K562 (cell line): ENCODE data around the gene HS3ST2. TPM values are rescaled to one million over a fixed set of nuclear protein-coding genes. Genes with fewer than 3 reads are reported as not detected.

Experiments
- ATAC-seq: fragments of 200-7000 bp; cut with Tn5 transposase; 3 replicates; pipeline ENCODE4 v1.9.1; 2020; ENCODE audit warnings: moderate library complexity
- BruUV-seq: library from RNA; stranded (reverse); fragments of 400-500 nt; replicated peaks from 2 replicates; lab custom pipeline; 2021; lab: Mats Ljungman, UMichigan
- CTCF ChIA-PET: fragments of 300-600 bp; formaldehyde crosslinking; extraction: SDS; loops from one replicate; lab custom pipeline; 2021; ENCODE audit warnings: low intra/inter-chr PET ratio; lab: Yijun Ruan, JAX
- POLR2A ChIA-PET: fragments of 300-600, 350-650 bp; sonication (Branson Sonifier 250); formaldehyde crosslinking; extraction: SDS; loops from one replicate; lab custom pipeline; 2021; ENCODE audit warnings: antibody characterized with exemption, inconsistent platforms; lab: Yijun Ruan, JAX
- DNase-seq, 4 experiments: peaks; one replicate each; pipeline versions ENCODE4 v3.0.0 to v3.0.0-alpha.2; 2011 to 2018; ENCODE audit warnings: low spot score in 3 of 4, mixed read lengths in 3 of 4; ENCODE audit errors: extremely low read depth in 1 of 4
- FAIRE-seq: peaks from 2 replicates; lab custom pipeline; 2011; peaks lifted over from hg19 to GRCh38; lab: Jason Lieb, UNC
- H2AFZ ChIP-seq: 2 replicates; pipeline ENCODE4 v1.6.0; 2011; ENCODE audit warnings: low read depth, low read length, control low read depth, inconsistent platforms
- H3K27ac ChIP-seq: fragments of 200-600 bp; 3 replicates; pipeline ENCODE4 v1.8.0; 2011; ENCODE audit warnings: low read depth, mild to moderate bottlenecking, control low read depth, inconsistent platforms, low read length, moderate library complexity, mixed read lengths; ENCODE audit errors: extremely low read depth
- H3K27me3 ChIP-seq, 2 experiments: fragments of 300-600 bp in 1 of 2; 2 replicates in 1 of 2; 3 replicates in 1 of 2; pipeline versions ENCODE4 v1.6.0 to v1.8.0; 2011; ENCODE audit warnings: inconsistent platforms in 2 of 2, low read length in 2 of 2, mild to moderate bottlenecking in 1 of 2, mixed read lengths in 1 of 2, moderate library complexity in 1 of 2; ENCODE audit not compliant: control insufficient read depth in 2 of 2, insufficient read depth in 2 of 2
- H3K36me3 ChIP-seq: fragments of 300-600 bp; 3 replicates; pipeline ENCODE4 v1.8.0; 2011; ENCODE audit warnings: mild to moderate bottlenecking, low read length, inconsistent platforms; ENCODE audit not compliant: control insufficient read depth, insufficient read depth
- H3K4me1 ChIP-seq, 2 experiments: fragments of 200-600 bp in 1 of 2; replicated peaks in 1 of 2; 2 replicates in 1 of 2; 3 replicates in 1 of 2; pipeline versions ENCODE4 v1.5.1 to v1.8.0; 2011; ENCODE audit warnings: inconsistent platforms in 2 of 2, low read length in 2 of 2, mild to moderate bottlenecking in 1 of 2, mixed read lengths in 1 of 2, moderate library complexity in 1 of 2; ENCODE audit not compliant: control insufficient read depth in 2 of 2, insufficient read depth in 2 of 2
- H3K4me2 ChIP-seq: 2 replicates; pipeline ENCODE4 v1.6.1; 2011; ENCODE audit warnings: low read length, control low read depth, inconsistent platforms, mixed read lengths; ENCODE audit not compliant: insufficient read depth
- H3K4me3 ChIP-seq: fragments of 200-600 bp; sonication (generic), shearing (Covaris generic); 2 replicates; pipeline ENCODE4 v1.5.1; 2016; ENCODE audit warnings: control low read depth, inconsistent platforms
- H3K79me2 ChIP-seq: fragments of 200-600 bp; 3 replicates; pipeline ENCODE4 v1.8.0; 2011; ENCODE audit warnings: low read length, inconsistent platforms; ENCODE audit not compliant: control insufficient read depth, insufficient read depth
- H3K9ac ChIP-seq, 2 experiments: 2 replicates each; pipeline versions ENCODE4 v1.6.0 to v1.6.1; 2011; ENCODE audit warnings: low read depth in 2 of 2, low read length in 2 of 2, control low read depth in 1 of 2, inconsistent platforms in 1 of 2, mild to moderate bottlenecking in 1 of 2, mixed read lengths in 1 of 2; ENCODE audit not compliant: insufficient read depth in 1 of 2
- H3K9me1 ChIP-seq: one replicate; pipeline ENCODE4 v1.6.0; 2011; ENCODE audit warnings: inconsistent platforms, mild to moderate bottlenecking, low read length, moderate library complexity; ENCODE audit not compliant: control insufficient read depth, insufficient read depth
- H3K9me3 ChIP-seq: replicated peaks from 2 replicates; pipeline ENCODE4 v1.5.1; 2011; ENCODE audit warnings: low read depth, low read length, inconsistent platforms; ENCODE audit not compliant: control insufficient read depth, insufficient read depth
- H4K20me1 ChIP-seq: replicated peaks from 2 replicates; pipeline ENCODE4 v1.6.1; 2011; ENCODE audit warnings: low read length, inconsistent platforms, mixed read lengths; ENCODE audit not compliant: control insufficient read depth, insufficient read depth
- GABPA ChIP-seq: fragments of 200-800 bp; sonication (Bioruptor generic); conservative IDR thresholded peaks from 2 replicates; pipeline ENCODE4 v1.6.1; 2016; ENCODE audit warnings: low read depth, missing genetic modification characterization, missing compliant biosample characterization
- JUN ChIP-seq, 2 experiments: sonication (generic) in 1 of 2; formaldehyde crosslinking in 1 of 2; IDR thresholded peaks; 2 replicates each; pipeline versions ENCODE4 v1.6.1 to v1.8.0; 2012 to 2022; ENCODE audit warnings: borderline replicate concordance in 2 of 2, mild to moderate bottlenecking in 2 of 2, improper control_type of control experiment in 1 of 2, low read depth in 1 of 2, low read length in 1 of 2, missing genetic modification reagents in 1 of 2
- TFAP4 ChIP-seq: sonication (generic); formaldehyde crosslinking; IDR thresholded peaks from 2 replicates; pipeline ENCODE4 v1.8.0; 2022; ENCODE audit warnings: missing genetic modification reagents, mild to moderate bottlenecking, moderate library complexity, borderline replicate concordance
- ZNF766 ChIP-seq: fragments of 200-800 bp; sonication (Bioruptor generic); conservative IDR thresholded peaks from 2 replicates; pipeline ENCODE4 v1.6.1; 2016; ENCODE audit warnings: missing genetic modification characterization, missing compliant biosample characterization
- WGBS: fragments of 100-300 bp; shearing (Covaris generic); methylation state at CpG from one replicate; pipeline ENCODE4 v1.1.6; 2016; ENCODE audit warnings: low coverage, mixed read lengths; ENCODE audit not compliant: insufficient coverage; ENCODE audit errors: missing lambda C conversion rate; 5-methylcytosine and 5-hydroxymethylcytosine counted together
- in situ Hi-C: fragments of 300-500 bp; cut with MboI; formaldehyde crosslinking; loops from 4 replicates; pipeline ENCODE4 v1.15.0; 2018; ENCODE audit warnings: inconsistent platforms, mixed read lengths
- intact Hi-C: fragments of 100-400 bp; cut with micrococcal nuclease; formaldehyde crosslinking; loops from 2 replicates; pipeline ENCODE4 v1.14.2; 2022
- polyA plus RNA-seq, 8 experiments: library from polyadenylated mRNA; depleted of rRNA in 4 of 8; stranded (reverse) in 5 of 8; unstranded in 3 of 8; fragments of >200 nt; fragmentation: Nextera tagmentation in 2 of 8; fragmentation: Illumina TruSeq in 1 of 8; extraction: Ambion mirVana in 2 of 8; extraction: Trizol in 1 of 8; gene quantifications; 2 replicates each; pipeline versions ENCODE4 v1.2.1 to v1.2.3, GENCODE V29; 2011 to 2014; ENCODE audit warnings: inconsistent platforms in 1 of 8, missing spikeins in 1 of 8
- total RNA-seq, 7 experiments: library from RNA; depleted of rRNA in 6 of 7; stranded (reverse); fragments of >200 nt in 6 of 7; fragmentation: Illumina TruSeq in 2 of 7; extraction: Trizol in 2 of 7; gene quantifications; 2 replicates each; pipeline versions ENCODE4 v1.2.1 to v1.2.3, GENCODE V29; 2011 to 2021; ENCODE audit warnings: low replicate concordance in 1 of 7

HS3ST2 gene
- total and polyA plus RNA-seq, 9 of the 15 experiments (the other 6 are each of a cell fraction or from before 2014, with no cell fraction given): not detected

GRCh38 chr16:22784690-22785214, 29.2 kb upstream of the HS3ST2 start:
- no peak for FAIRE-seq
- H3K4me1 ChIP-seq: peaks cover 0 to 5% of the 10 kb centered on the region in 2 experiments; a peak in 2 of 5 replicates
- BruUV-seq: no TSS peak
- ChIA-PET POLR2A (no interaction called here), CTCF (no interaction called here)
- DNase-seq: no peak
- no peak overlapping the region for H3K4me3 ChIP-seq
- ATAC-seq: no peak
- TF ChIP-seq TFAP4 (CRISPR knock-in tag) (no peak), ZNF766 (peak; percentile 63), JUN (IDR thresholded peaks at IDR 0.05; ENCODE audit: borderline replicate concordance, low read depth, low read length) (no peak), JUN (CRISPR knock-in tag; IDR thresholded peaks at IDR 0.05; ENCODE audit: borderline replicate concordance) (no peak), GABPA (tag) (peak; percentile 49)
- intact Hi-C loops: no loop called here
- no peaks in the 10 kb centered on the region for H3K9me1 ChIP-seq
- peaks cover 0 to 4% of the 10 kb centered on the region in 2 experiments; a peak in 1 of 5 replicates for H3K27me3 ChIP-seq
- no peak overlapping the region for H3K27ac ChIP-seq
- no peaks in the 10 kb centered on the region for H3K36me3 ChIP-seq
- H3K79me2 ChIP-seq: no peaks in the 10 kb centered on the region
- H3K9me3 ChIP-seq: no peaks in the 10 kb centered on the region
- H3K4me2 ChIP-seq: no peak overlapping the region
- WGBS: under 1% methylated on average over 6 of the region's 6 CpGs
- in situ Hi-C loops: no loop called here
- no peak overlapping the region for H3K9ac ChIP-seq
- no peak overlapping the region for H2AFZ ChIP-seq
- no peaks in the 10 kb centered on the region for H4K20me1 ChIP-seq
